GM18868 (cell line): ENCODE measurements around the gene TRPV6.
A peak's percentile ranks its signal among the peaks of the same experiment; 100 is the strongest.

ENCODE experiments used
- ATAC-seq: cut with Tn5 transposase; IDR thresholded peaks from one replicate; pipeline ENCODE4 v1.9.1; 2021; ENCODE audit warnings: mild to moderate bottlenecking, moderate library complexity; ENCODE audit not compliant: unreplicated experiment

TRPV6 gene

DNA sequence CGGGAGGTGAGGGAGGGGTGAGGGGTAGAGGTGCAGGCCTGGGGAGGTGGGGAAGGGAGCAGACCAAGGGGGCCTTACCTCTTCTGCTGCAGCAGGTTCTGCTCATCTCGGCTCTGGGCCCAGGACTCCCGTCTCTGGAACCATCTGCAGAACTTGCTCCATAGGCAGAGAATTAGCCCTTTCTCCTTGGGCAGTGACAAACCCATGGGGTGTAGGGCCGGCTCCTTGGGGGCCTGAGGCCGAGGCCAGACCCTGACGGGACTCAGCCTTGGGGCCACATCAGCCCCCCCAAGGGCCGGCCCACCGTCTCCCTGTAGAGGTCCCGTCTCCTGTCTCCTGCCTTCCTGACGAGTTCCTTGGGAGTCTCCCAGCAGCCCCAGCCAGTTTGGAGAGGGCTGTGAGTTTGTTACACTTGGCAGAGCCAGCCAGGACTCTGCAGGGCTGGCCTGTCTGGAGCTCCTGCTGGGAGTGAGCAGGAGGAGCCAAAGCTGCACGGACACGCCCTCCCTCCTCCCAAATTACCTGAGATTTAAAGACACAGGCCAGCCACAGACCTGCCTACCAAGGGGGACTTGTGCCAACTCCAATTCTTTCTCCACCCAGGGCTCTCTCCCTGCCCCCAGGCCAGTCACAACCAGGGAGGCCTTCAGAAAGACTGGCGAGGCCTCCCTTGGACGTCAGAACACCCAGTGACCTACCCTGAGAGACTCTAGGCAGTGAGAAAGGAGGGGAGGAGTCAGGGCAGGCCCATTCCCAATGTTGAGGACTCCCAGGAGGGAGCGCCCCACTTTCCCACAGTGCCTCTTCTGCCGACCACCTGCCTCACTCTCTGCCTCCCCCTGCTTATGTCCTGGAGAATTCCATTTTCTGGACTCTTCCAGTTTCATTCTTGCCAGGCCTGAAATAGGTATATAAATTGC lies at the start of gene TRPV6:
Gene TRPV6 (minus strand): TSS at position 435 of the 920 bp plus-strand sequence.
- no peak for ATAC-seq

DNA sequence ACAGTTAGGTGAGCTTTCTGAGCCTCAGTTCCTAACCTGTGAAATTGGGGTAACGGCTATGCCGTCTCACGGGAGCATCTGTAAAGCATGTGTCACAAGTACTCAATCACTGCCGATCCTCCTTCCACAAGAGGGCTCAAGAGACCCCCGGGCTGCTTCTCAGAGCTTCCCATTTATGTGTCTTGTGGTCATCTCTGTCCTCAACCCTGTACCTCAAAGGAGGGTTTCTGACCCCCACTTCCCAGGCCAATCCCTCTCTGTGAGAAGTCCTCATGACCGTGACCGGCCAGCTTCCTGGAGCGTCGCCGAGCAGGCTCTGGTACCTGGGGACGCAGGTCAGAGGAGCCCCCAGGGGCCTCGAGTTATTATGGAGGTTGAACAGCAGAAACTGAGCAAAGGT lies 48.5 kb upstream of the TRPV6 start:
- ATAC-seq: no peak

DNA sequence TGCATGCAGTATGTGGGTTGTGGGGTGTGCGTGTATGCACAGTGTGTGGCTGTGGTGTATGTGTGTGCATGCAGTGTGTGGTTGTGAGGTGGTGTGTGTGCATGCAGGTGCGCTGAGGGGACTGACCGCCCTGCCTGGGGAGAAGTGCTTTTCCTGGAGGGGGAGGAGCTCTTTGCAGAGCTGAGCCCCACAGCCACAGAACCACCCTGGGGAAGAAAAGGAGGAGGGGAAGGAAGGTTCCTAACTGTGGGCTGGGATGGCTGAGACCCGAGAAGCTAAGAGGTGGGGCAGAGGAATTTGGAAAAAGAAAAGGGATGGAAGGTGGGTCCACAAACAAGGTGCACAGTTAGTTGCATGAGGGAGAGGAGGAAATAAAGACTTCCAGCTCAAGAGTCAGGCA lies 48.1 kb upstream of the TRPV6 start, which contains the start of gene TRPV5:
Gene TRPV5 (minus strand): TSS at position 123 of the 400 bp plus-strand sequence. CDS start 287 bp downstream, outside the sequence.
- no peak for ATAC-seq

DNA sequence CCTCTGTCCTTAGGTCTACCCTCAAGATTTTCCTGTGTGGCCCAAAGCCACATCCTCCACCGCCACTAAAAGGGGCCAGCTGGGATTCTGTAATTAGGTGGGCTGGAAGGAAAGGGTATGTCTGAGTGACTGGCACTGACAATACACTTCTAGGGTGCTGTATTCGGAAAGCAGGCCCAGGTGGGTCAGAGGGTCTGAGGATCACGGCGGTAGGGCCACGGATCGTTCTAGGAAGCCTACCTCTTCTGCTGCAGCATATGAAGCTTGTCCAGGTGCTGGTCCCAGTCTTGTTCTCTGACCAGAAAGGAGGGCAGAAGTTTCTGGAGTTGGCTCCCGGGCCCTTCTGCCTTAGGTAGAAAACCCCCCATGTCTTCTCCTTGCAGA lies 47.5 kb upstream of the TRPV6 start:
- no peak for ATAC-seq

DNA sequence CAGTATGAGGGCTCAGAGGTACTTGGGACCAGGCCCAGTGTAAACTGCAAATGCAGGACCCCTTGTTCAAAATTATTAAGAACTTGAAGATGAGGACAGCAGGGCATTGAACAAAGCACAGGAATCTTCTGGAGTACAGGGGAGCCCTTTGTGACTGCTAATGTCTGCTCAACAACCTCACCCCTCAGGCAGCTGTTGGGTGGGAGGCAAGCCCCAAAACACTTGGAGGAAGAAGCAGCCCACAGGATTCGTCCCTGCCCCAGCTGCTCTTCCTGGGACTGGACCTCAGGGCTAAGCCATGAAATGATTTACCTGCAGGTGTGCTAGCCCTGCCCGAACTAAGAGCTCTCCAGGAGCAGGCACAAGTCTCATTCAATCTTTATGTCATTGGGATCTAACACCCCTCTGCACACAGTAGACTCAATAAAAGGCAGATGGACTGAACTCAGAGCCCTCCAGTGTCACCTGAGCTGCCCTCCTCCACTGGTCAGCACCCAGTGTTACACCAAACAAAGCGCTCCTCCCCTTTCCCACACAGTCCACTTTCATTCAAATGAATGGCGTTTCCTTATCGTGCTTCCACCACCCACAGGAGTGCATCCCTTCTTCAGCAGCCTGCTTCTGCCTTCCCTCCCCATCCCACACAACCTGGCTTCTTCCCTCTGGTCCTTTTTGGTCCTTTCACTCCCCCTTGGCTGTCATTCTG lies 47.0 kb upstream of the TRPV6 start:
- no peak for ATAC-seq

DNA sequence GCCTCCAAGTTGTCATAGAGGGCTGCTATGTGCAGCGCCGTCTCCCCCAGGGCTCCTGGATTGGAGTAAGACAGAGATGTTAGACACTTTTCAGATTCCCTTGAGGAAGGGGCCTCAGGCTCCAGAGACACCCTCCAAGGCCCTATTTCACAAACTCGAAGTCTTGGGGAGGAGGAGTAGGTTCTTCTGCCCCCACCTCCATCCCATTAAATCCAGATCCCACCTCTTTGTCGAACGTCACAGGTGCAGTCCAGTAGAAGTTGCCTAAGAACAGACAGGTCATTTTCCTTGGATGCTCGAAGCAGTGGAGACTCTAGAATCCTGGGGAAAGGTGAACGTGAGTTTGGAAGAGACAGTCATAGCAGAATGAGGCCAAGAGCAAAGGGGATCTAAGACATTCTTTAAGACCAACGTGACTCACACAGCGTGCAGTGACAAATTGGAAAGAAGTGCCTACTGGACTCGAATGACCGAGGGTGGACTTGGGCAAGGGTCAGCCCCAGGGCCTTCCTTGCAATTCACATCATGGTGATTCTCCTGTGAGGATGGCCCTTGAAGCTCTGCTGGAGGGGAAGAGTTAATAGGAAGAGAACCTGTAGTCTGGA lies 44.7 kb upstream of the TRPV6 start:
- ATAC-seq: no peak

DNA sequence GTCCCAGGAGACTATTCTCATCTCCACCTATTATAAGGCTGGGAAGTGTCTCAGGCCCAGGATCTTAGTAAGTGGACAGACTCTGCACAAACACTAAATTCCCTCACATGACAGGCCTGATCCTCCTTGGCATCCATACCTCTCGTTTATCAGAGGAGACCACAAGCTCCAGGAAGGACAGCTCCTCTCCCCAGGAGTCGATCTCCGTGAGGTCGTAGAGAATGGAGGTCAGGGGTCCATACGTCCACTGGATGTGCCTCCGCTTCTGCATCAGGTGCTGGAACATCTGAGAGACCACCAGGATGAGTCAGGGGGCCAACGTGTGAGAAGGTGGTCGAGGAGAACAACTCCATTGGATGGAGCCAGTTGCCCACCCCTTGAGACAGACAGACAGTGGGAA lies 42.4 kb upstream of the TRPV6 start:
- ATAC-seq: no peak

DNA sequence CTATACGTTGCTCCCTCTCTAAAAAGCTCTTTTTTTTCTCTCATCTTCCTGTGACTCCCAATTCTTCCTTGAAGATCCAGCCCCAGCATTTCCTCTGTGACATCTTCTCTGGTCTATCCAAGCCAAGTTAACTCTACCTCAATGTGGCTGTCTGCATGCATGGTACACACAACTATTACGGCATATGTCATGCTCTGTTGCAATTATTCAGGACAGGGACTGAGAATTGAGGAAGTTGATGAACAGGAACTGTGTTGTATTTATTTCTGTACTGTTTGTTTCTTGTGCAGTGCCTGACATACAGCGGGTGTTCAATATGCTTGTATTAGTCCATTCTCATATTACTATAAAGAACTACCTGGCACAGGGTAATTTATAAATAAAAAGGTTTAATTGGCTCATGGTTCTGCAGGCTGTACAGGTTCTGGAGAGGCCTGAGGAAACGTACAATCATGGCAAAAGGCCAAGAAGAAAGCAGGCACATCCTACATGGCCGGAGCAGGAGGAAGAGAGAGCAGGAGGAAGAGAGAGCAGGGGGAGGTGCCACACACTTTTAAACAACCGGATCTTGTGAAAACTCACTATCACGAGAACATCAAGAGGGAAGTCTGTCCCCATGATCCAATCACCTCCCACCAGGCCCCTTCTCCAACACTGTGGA lies 41.7 kb upstream of the TRPV6 start:
- ATAC-seq: peak; percentile 49

DNA sequence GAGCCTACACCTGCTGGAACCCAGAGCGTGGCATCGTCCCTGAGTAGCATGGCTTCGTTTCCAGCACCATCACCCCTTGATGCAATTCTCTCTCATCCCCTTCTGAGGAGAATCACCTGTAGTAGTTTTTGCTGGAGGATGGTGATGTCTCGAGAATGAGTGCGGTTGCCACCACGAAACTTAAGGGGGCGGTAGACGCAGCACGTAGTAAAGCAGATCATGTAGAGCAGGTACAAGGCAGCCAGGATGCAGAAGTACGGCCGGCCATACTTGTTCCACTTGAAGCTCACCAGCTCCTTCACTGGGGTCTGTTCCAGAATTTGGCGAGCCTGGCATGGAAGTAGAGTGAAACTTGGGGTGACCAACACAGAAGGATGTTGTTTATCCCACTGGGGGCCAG lies 39.9 kb upstream of the TRPV6 start:
- ATAC-seq: peak; percentile 45

DNA sequence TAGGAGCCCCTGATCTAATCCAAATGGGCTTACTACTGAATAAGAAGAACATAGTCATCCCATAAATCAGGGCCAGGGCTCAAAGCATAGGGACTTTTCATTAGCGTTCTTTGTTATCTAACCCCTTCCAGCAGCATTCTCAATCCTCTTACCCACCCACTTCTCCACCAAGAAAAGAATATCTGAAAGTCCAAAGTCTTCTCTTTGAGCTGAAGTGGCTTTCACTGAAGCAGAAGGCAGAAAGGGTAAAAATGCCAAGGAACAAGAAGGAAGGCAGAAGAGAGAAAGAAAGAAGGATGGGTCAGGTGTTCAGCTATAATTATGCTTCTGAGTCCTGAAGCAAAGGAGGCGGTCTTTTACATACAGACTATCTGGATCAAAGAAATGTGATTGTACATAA lies 37.8 kb upstream of the TRPV6 start:
- no peak for ATAC-seq

DNA sequence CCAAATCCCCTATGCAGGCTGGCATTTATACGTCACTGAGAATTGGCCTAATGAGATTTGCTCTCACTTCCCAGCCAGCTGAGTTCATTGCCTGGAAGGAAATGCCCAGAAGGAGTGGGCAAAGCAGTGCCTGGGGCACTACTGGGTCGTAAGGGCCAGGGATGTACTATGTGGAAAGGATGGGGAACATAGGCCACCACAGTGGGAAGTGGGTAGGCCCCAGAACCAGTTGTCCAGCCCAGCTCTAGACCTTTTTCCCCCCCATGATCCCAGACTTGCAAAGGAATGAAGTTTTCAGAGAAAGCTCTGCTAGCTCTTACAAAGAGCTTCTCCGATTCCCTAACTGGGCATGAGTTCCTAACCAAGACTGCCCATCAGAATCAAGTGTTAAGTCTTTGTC lies 34.1 kb upstream of the TRPV6 start:
- ATAC-seq: no peak

DNA sequence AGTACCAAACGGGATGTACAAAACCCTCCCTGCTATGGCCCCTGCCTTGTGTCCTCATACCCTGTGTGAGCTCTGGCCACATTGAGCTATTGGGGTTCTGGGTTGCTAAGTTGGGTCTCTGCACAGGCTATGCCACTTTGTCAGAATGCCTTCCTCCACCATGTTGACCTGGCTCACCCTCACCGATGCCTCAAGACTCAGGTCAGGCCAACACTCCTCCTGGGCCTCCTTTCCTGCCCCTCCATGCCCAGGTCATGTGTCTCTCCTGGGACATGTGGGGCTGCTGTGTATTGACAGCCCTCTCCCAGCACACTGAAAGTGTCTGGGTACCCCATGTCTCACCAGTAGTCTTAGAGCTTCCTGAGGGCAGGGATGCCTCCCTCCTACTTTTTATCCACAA lies 33.4 kb upstream of the TRPV6 start:
- ATAC-seq: no peak

DNA sequence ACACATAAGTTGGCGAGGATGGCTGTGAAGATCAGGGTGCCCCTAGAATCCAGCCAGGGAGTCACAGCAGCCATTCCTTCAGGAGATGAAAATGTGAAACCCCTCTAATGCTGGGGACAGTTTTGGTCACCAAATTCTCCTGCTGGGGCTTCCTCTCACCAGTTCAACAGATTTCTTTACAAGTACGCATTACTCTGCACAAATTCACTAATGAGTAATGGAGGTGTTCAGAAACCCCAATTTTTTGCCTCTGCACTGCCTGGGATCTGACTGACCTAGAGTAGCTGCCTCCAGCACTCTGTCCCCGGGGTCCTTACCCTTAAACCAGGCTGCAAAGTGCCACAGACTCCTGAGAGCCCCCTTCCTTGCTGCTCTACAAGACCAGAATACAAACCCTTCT lies 31.9 kb upstream of the TRPV6 start:
- no peak for ATAC-seq

DNA sequence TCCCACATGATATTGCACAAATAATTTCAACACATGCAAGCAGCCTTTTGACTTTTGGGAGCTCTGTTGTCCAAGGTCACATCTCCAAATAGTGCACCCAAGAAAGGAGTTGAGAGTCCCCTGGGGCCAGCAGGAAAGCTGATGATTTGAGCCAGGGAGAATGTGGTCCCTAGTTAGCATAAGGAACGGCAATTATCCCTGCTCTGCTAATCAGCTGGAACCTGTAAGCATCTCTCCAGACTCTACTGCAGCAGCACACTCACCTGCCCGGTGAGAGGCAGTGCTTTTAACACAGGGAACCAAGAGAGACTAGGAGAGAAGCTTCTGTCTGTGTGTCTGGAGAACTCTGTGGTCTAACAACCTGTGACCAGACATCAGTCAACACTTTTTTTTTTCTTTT lies 31.0 kb upstream of the TRPV6 start:
- no peak for ATAC-seq

DNA sequence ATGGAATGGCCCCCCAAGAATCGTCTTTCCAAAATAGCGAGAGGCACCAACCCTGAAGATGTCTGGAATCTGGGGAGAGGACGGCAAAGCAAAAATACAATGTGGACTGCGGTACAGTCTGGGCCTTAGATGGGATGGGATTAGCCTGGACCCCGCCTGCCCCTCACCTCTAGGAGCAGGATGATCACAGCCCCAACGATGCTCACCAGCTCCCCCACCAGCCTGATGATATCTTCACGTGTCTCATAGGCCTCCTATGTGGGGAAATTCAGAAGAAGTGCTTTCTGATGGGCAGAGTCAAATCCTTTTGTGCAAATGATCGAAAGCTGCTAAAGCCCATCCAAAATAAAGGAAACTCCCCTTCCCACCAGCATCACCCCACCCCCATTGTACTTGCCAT lies 29.8 kb upstream of the TRPV6 start:
- no peak for ATAC-seq

DNA sequence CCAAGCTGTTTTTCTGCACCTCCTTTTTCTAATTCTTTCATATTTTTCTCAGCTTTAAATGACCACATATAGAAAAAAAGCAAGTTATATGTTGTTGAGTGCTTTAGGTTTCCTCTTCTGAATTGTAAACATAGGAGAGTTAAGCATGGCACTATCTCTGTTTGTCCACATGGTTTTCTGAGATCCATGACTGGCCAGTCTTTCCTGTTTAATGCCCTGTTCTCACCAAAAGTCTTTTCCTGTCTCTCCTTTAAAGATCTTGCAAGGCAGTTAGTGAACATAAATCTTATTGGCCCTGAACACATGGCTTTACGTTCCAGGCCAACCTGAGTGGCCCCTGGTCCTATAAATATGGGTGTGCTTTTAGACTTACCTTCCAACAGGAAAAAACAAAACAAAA lies 28.6 kb upstream of the TRPV6 start:
- ATAC-seq: no peak

DNA sequence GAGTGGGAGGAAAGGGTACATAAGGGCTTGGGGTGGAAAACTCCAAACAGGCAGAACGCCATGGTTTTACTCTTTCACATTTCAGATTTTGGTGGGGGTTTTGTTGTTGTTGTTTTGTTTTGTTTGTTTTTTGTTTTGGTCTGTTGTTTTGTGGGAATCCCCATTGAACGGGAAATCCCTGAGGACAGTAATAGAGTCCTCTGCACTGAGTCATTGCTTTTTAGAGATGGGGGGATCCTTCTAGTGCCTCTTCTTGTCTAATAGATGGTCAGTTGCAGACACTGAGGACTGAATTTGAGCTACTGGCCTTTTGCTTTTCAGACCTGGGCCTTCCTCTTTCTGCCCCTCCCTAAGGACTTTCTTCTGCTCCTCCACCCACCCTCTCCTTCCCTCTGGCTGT lies 28.0 kb upstream of the TRPV6 start:
- ATAC-seq: no peak

DNA sequence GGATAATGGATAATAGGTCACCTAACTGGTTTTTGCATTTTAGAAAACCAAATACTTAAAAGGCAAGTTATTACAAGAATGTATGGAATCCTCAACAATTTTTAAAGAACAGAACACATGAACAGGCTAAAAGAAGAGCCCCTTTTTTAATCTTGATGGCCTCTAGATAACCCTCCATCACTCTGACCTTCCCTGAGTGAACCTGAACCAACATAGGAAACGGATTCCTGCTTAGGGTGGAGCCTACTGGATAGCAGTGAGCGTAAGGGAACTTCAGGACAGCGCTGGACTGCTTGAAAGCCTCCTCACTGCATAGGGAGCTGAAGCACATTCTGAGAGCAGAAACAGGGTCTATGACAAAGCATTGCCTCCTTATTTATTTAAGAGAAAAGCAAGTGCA lies 27.5 kb upstream of the TRPV6 start:
- no peak for ATAC-seq

DNA sequence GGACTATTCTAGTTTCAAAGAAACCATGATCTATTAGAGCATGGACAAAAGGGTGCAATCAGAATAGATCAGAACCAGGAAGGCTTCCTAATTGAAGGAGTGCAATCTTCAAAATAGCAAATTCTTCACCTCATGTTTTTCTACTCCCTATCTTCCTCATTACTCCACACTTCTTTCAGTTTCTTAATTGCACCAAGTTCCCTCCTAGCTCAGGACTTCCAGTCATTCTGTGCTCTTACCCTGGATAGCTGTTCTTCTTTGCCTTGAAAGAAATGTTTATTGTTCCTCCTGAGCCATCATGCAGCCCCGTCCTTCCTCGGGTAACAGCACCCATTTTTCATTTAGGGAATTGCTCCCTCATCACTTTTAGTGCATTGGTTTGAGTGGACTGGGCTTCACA lies 24.9 kb upstream of the TRPV6 start:
- no peak for ATAC-seq

DNA sequence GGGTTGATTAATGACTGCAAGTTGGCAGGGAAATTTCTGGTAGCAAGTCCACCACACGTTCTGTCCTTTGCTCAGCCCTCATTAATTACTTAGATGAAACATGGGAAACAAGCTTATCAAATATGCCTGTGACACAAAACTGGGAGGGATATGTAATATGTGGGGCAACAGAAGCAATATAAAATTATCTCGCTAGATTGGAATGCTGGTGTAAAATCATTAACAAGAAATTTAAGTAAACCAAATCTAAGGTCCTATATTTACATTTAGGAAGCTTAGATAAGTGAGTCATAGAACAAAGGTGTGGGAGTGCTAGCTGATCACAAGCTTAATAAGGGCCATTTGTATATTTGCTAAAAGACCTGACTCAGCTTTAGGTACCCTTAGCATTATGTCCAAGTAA lies 24.5 kb upstream of the TRPV6 start:
- no peak for ATAC-seq
